DOHH2 (cell line): ENCODE results near the gene GPR87.

Source experiments
- EZH2phosphoT487 ChIP-seq: fragments of 200-600 bp; sonication (generic); IDR thresholded peaks from 2 replicates; pipeline ENCODE4 v1.6.1; 2017; ENCODE audit warnings: borderline replicate concordance, mild to moderate bottlenecking, antibody characterized with exemption, low read length, moderate library complexity, mixed read lengths
- TF ChIP-seq, protein P1 (sequence below): fragments of 200-600 bp; sonication (generic); IDR thresholded peaks from one replicate; pipeline ENCODE4 v1.5.1; 2014; ENCODE audit warnings: antibody characterized with exemption, mild to moderate bottlenecking, low read depth, low read length; ENCODE audit not compliant: poor library complexity, severe bottlenecking

DNA sequence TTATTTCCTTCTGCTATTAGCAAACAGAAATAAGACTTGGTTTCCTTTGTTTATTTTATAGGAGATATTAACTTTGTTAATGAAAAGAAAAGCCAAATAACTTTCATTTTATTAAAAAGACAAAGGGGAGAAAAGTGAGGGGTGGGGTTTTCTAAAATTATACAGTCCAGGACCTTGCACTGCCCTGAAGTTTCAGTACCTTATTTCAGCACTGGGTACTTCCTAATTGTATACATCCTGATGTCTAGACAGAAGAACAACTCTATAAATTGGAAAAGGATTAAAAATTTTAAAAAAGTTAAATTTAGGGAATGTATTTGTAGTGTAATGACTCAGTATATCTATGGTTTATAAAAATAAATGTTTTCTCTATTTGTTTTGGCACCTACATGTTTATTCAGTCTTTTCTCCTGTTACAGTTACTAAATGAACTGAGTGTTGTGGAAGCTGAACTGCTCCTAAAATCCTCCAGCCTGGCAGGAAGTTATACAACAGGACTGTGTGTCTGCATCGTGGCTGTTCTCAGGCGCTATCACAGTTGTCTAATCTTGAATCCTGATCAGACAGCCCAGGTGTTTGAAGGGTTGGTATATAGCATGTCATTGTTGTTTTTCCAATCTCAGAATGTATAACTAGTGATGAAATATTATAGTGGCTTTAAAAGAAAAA is 40.3 kb upstream of the GPR87 start:
- TF ChIP-seq, protein P1, sequence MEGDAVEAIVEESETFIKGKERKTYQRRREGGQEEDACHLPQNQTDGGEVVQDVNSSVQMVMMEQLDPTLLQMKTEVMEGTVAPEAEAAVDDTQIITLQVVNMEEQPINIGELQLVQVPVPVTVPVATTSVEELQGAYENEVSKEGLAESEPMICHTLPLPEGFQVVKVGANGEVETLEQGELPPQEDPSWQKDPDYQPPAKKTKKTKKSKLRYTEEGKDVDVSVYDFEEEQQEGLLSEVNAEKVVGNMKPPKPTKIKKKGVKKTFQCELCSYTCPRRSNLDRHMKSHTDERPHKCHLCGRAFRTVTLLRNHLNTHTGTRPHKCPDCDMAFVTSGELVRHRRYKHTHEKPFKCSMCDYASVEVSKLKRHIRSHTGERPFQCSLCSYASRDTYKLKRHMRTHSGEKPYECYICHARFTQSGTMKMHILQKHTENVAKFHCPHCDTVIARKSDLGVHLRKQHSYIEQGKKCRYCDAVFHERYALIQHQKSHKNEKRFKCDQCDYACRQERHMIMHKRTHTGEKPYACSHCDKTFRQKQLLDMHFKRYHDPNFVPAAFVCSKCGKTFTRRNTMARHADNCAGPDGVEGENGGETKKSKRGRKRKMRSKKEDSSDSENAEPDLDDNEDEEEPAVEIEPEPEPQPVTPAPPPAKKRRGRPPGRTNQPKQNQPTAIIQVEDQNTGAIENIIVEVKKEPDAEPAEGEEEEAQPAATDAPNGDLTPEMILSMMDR, result no peak
- no peak for TF ChIP-seq EZH2phosphoT487
